ENCODE data around the gene CRTC1.
A peak's percentile ranks its signal among the peaks of the same experiment; 100 is the strongest.

Gene CRTC1

GRCh38 chr19:18660939-18661670 lies 22.4 kb upstream of the CRTC1 start:
- TF ChIP-seq CREB5 (CRISPR knock-in tag; IDR thresholded peaks at IDR 0.05; ENCODE audit: low read depth) (no peak), TOX (CRISPR knock-in tag; IDR thresholded peaks at IDR 0.05; ENCODE audit: borderline replicate concordance) (no peak), ZC3H10 (CRISPR knock-in tag; IDR thresholded peaks at IDR 0.05) (no peak), TSHZ2 (CRISPR knock-in tag; IDR thresholded peaks at IDR 0.05) (no peak), ZFP3 (CRISPR knock-in tag; IDR thresholded peaks at IDR 0.05) (no peak), CSDC2 (CRISPR knock-in tag; IDR thresholded peaks at IDR 0.05) (no peak), PATZ1 (CRISPR knock-in tag; IDR thresholded peaks at IDR 0.05; ENCODE audit: borderline replicate concordance) (no peak), CSRNP3 (CRISPR knock-in tag; IDR thresholded peaks at IDR 0.05) (no peak), ZNF565 (CRISPR knock-in tag; conservative IDR thresholded peaks at IDR 0.05; ENCODE audit: low read depth) (no peak)
- peak; percentile 6; the same call in 1 of the 3 replicates for ATAC-seq

GRCh38 chr19:18662972-18663732 lies 20.3 kb upstream of the CRTC1 start:
- no peak for TF ChIP-seq TCF4 (CRISPR knock-in tag; IDR thresholded peaks at IDR 0.05; ENCODE audit: borderline replicate concordance)
- no peak for TF ChIP-seq ZNF70 (CRISPR knock-in tag; IDR thresholded peaks at IDR 0.05)
- no peak for TF ChIP-seq ARNTL (CRISPR knock-in tag; IDR thresholded peaks at IDR 0.05; ENCODE audit: borderline replicate concordance, low read depth)
- no peak for ATAC-seq

- ATAC-seq: no peak
- TF ChIP-seq TCF4 (CRISPR knock-in tag; IDR thresholded peaks at IDR 0.05; ENCODE audit: borderline replicate concordance): no peak
- no peak for TF ChIP-seq ZFP3 (CRISPR knock-in tag; IDR thresholded peaks at IDR 0.05)
Measured at GRCh38 chr19:18663940-18664530, 19.4 kb upstream of the CRTC1 start.

GRCh38 chr19:18665771-18666202 lies 17.7 kb upstream of the CRTC1 start:
- no peak for ATAC-seq
- TF ChIP-seq TSHZ2 (CRISPR knock-in tag; IDR thresholded peaks at IDR 0.05) (no peak), OSR1 (CRISPR knock-in tag; IDR thresholded peaks at IDR 0.05) (no peak), ESRRG (CRISPR knock-in tag; IDR thresholded peaks at IDR 0.05) (no peak), CSRNP3 (CRISPR knock-in tag; IDR thresholded peaks at IDR 0.05) (no peak), POU6F1 (CRISPR knock-in tag; IDR thresholded peaks at IDR 0.05; ENCODE audit: borderline replicate concordance, low read depth) (no peak), ZNF70 (CRISPR knock-in tag; IDR thresholded peaks at IDR 0.05) (no peak), ARNTL (CRISPR knock-in tag; IDR thresholded peaks at IDR 0.05; ENCODE audit: borderline replicate concordance, low read depth) (no peak), PATZ1 (CRISPR knock-in tag; IDR thresholded peaks at IDR 0.05; ENCODE audit: borderline replicate concordance) (no peak), CSDC2 (CRISPR knock-in tag; IDR thresholded peaks at IDR 0.05) (no peak)

Data from SK-N-SH treated with all-trans-retinoic acid at 6 μM for 48 hours (cell line).